Neural crest cell (in vitro differentiated cells): ENCODE measurements around the gene ARSJ. TPM values are rescaled to one million over a fixed set of nuclear protein-coding genes. Genes with fewer than 3 reads are reported as not detected.

Source experiments
- DNase-seq: peaks from one replicate; pipeline ENCODE4 v3.0.0; 2021; ENCODE audit warnings: low read depth, mixed read lengths, low spot score
- H3K27ac Mint-ChIP-seq: one replicate; pipeline ENCODE4 v1.8.0; 2021; ENCODE audit warnings: mild to moderate bottlenecking, mixed read lengths; ENCODE audit not compliant: unreplicated experiment
- H3K27me3 Mint-ChIP-seq: 2 replicates; pipeline ENCODE4 v1.8.0; 2021; ENCODE audit warnings: low read depth, mild to moderate bottlenecking, mixed read lengths
- H3K36me3 Mint-ChIP-seq: 2 replicates; pipeline ENCODE4 v1.8.0; 2021; ENCODE audit warnings: low read depth, mild to moderate bottlenecking, mixed read lengths
- H3K4me1 Mint-ChIP-seq: 2 replicates; pipeline ENCODE4 v1.8.0; 2021; ENCODE audit warnings: mixed read lengths
- H3K4me3 Mint-ChIP-seq: one replicate; pipeline ENCODE4 v1.8.0; 2021; ENCODE audit warnings: mild to moderate bottlenecking, mixed read lengths
- H3K9me3 Mint-ChIP-seq: 2 replicates; pipeline ENCODE4 v1.8.0; 2021; ENCODE audit warnings: mixed read lengths
- total RNA-seq: library from RNA; stranded (reverse); gene quantifications from 2 replicates; pipeline ENCODE4 v1.2.1, GENCODE V29; 2021
- TF ChIP-seq, protein P1 (sequence below): fragments of 200-600 bp; sonication (generic); conservative IDR thresholded peaks from 2 replicates; pipeline ENCODE4 v1.5.0; 2021; ENCODE audit warnings: antibody characterized with exemption, mild to moderate bottlenecking

ARSJ gene
- total RNA-seq, 1 donor from 2014 or later = 0.49 TPM

DNA sequence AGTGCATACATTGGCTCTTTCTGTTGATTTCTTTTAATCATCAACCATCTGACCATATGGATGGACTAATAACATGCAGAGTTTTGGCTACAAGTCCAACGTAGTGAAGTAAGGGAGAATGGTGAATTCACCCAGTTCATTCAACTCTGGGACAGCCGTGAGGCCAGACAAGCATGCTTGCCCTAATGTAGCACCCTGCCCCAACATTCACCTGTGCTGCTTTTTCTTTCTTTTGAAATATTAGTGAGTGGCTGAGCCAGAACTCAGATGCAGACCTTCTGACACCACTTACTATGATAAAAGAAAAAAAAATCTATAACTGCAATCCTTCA lies 17.5 kb downstream of the ARSJ start:
- Mint-ChIP-seq H3K9me3 (no peaks in the 10 kb centered on the region), H3K4me3 (no peak overlapping the region), H3K27me3 (no peaks in the 10 kb centered on the region), H3K4me1 (no peaks in the 10 kb centered on the region), H3K36me3 (no peaks in the 10 kb centered on the region), H3K27ac (no peak overlapping the region)
- DNase-seq = no peak
- TF ChIP-seq, protein P1, sequence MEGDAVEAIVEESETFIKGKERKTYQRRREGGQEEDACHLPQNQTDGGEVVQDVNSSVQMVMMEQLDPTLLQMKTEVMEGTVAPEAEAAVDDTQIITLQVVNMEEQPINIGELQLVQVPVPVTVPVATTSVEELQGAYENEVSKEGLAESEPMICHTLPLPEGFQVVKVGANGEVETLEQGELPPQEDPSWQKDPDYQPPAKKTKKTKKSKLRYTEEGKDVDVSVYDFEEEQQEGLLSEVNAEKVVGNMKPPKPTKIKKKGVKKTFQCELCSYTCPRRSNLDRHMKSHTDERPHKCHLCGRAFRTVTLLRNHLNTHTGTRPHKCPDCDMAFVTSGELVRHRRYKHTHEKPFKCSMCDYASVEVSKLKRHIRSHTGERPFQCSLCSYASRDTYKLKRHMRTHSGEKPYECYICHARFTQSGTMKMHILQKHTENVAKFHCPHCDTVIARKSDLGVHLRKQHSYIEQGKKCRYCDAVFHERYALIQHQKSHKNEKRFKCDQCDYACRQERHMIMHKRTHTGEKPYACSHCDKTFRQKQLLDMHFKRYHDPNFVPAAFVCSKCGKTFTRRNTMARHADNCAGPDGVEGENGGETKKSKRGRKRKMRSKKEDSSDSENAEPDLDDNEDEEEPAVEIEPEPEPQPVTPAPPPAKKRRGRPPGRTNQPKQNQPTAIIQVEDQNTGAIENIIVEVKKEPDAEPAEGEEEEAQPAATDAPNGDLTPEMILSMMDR = no peak

DNA sequence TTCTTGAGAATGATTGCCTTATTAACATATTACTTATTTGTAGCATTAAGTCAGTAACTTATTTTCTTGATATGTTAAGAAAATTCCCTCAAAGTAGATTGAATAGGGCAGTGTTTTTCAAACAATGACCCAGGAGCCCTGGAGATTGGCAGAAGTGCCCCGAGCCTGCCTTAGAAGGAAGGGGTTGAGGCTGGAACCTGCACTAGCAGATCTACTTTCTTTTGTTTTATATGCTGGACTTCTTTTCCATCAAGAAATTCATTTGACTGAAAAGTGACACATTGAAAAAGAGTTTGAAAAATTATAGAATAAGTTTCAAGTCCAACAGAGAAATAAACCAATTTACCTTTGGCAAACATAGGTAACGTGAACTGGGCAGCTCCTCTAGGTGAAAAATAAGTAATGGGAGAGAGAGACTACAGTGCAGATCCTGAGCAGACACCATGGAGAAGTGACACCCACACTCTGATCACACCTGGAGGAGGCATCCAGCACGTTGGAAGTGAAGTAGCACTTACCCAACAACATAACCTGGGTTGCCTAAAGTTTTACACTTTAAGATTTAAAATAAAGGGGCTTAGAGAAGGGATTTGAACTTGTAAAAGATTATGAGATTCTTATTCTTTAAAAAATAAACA lies 18.6 kb downstream of the ARSJ start:
- Mint-ChIP-seq H3K4me3 (no peak overlapping the region), H3K27me3 (no peaks in the 10 kb centered on the region), H3K9me3 (no peaks in the 10 kb centered on the region), H3K4me1 (no peaks in the 10 kb centered on the region), H3K27ac (no peak overlapping the region), H3K36me3 (no peaks in the 10 kb centered on the region)
- no peak for DNase-seq
- TF ChIP-seq, protein P1 = no peak

DNA sequence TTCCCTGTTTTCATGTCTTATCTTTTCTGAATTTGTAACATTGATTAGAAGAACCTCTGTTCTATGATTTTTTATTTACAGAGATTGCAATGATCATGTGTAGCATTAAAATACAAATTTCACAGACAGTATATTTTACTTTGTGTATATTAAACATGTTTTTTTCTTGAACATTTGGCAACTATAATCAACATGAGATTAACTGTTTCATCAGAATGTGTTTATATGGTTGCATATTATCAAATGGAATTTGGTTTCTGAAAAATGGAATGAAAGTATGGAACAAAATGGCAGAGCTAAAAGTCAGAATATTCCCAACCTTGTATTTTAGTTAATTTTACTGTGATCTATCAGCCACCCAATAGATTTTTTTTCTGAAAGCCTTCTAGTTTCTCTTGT lies 19.9 kb downstream of the ARSJ start:
- no peak for DNase-seq
- Mint-ChIP-seq H3K27ac (no peak overlapping the region), H3K36me3 (no peaks in the 10 kb centered on the region), H3K4me3 (no peak overlapping the region), H3K4me1 (no peaks in the 10 kb centered on the region), H3K9me3 (no peaks in the 10 kb centered on the region), H3K27me3 (no peaks in the 10 kb centered on the region)
- TF ChIP-seq, protein P1 = no peak

DNA sequence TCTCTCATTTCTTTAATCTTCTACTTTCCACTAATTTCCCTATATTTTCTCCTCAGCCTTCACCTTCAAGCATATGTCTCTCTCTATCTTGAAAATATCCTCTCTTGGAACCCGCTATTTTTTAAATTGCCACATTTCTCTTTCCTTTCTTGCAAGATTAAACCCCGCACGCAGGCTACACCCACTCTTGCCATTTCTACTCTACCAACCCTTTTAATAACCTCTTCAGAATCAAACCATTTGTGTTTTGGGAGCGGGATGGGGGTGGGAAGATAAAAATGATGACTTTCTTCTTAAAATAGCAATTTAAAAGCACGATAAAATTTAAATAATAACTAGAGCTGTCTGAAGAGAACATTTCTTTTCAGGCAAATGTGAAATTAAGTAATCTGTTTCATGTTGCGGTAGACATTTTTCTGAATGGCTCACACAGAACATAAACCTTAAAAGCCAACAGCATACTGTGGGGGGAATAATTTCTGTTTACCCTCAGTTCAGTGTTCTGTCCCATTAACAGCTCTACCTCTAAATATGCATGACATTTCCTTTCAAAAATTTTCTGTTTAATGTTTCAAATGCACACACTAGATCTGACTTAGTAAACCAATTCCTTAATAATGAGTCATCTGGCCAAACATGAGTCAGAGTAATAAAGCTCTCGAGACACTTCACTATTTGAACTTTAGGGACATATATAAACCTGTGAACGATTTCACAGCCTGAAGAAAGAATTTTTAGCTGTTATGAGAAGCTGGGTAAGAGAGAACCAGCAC lies 20.5 kb downstream of the ARSJ start:
- Mint-ChIP-seq H3K36me3 (no peaks in the 10 kb centered on the region), H3K9me3 (no peaks in the 10 kb centered on the region), H3K27me3 (no peaks in the 10 kb centered on the region), H3K4me1 (no peaks in the 10 kb centered on the region), H3K27ac (no peak overlapping the region), H3K4me3 (no peak overlapping the region)
- TF ChIP-seq, protein P1 = no peak
- no peak for DNase-seq

DNA sequence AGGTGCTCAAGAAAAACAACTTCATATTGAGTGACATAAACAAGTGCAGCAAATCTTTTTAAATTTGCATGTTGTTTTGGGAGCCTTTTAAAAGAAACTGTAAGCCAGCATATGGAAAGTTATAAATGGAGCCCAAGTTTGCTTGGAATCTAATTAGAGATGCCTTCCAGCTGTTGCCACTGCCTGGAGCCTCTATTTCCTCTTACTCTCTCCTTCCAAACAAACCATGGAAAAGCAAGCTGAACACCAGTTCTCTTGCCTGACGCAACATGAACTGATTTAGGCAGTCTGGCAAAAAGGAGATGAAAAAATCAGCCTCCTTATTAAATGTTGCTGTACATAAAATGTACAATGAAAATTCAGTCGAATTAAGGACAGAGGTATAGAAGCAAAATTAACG lies 21.5 kb downstream of the ARSJ start:
- no peak overlapping the region for H3K4me3 Mint-ChIP-seq
- H3K4me1 Mint-ChIP-seq = no peaks in the 10 kb centered on the region
- H3K27ac Mint-ChIP-seq = no peak overlapping the region
- no peak for DNase-seq
- TF ChIP-seq, protein P1 = no peak
- no peaks in the 10 kb centered on the region for H3K9me3 Mint-ChIP-seq
- H3K27me3 Mint-ChIP-seq = no peaks in the 10 kb centered on the region
- H3K36me3 Mint-ChIP-seq = no peaks in the 10 kb centered on the region
